GM12878 (cell line): ENCODE measurements around the gene PCDHGA6. TPM values are rescaled to one million over a fixed set of nuclear protein-coding genes. Genes with fewer than 3 reads are reported as not detected.

Experiments used
- ATAC-seq: fragments of 200-7000 bp; cut with Tn5 transposase; 3 replicates; pipeline ENCODE4 v1.9.1; 2020; ENCODE audit warnings: mild to moderate bottlenecking, moderate library complexity
- BruUV-seq: library from RNA; stranded (reverse); fragments of 400-500 nt; replicated peaks from 2 replicates; lab custom pipeline; 2021; lab: Mats Ljungman, UMichigan
- CTCF ChIA-PET: fragments of 300-600 bp; sonication (Branson Sonifier 250); formaldehyde crosslinking; extraction: SDS; loops from one replicate; lab custom pipeline; 2021; ENCODE audit warnings: inconsistent platforms; lab: Yijun Ruan, JAX
- POLR2A ChIA-PET: fragments of 350-600 bp; formaldehyde crosslinking; extraction: SDS; loops from one replicate; lab custom pipeline; 2021; ENCODE audit warnings: inconsistent platforms; lab: Charles Lee
- RAD21 ChIA-PET: fragments of 300-600 bp; sonication (Branson Sonifier 250); formaldehyde crosslinking; loops from one replicate; lab custom pipeline; 2023; ENCODE audit warnings: antibody characterized with exemption; ENCODE audit not compliant: unreplicated experiment; lab: Charles Lee
- SMC1A ChIA-PET: fragments of 300-600 bp; sonication (Branson Sonifier 250); formaldehyde crosslinking; loops from one replicate; lab custom pipeline; 2023; ENCODE audit not compliant: unreplicated experiment, uncharacterized antibody; lab: Charles Lee
- DNase-seq: peaks from one replicate; pipeline ENCODE4 v3.0.0-alpha.2; 2011; ENCODE audit warnings: low read depth, low spot score
- FAIRE-seq: peaks from 3 replicates; lab custom pipeline; 2011; peaks lifted over from hg19 to GRCh38; lab: Jason Lieb, UNC
- H2AFZ ChIP-seq: 2 replicates; pipeline ENCODE4 v1.6.0; 2011; ENCODE audit warnings: low read depth, low read length, control low read depth; ENCODE audit not compliant: control insufficient read depth
- H3K27ac ChIP-seq: 2 replicates; pipeline ENCODE4 v1.5.1; 2011; ENCODE audit warnings: control low read depth; ENCODE audit not compliant: control insufficient read depth, insufficient read depth
- H3K27me3 ChIP-seq, 2 experiments: replicated peaks in 1 of 2; 2 replicates each; pipeline versions ENCODE4 v1.6.0 to v1.6.1; 2011; ENCODE audit warnings: low read length in 1 of 2; ENCODE audit not compliant: control insufficient read depth in 2 of 2, insufficient read depth in 2 of 2
- H3K36me3 ChIP-seq, 2 experiments: 2 replicates each; pipeline ENCODE4 v1.5.1; 2011; ENCODE audit warnings: low read length in 1 of 2; ENCODE audit not compliant: control insufficient read depth in 2 of 2, insufficient read depth in 2 of 2
- H3K4me1 ChIP-seq: 2 replicates; pipeline ENCODE4 v1.6.1; 2011; ENCODE audit warnings: mild to moderate bottlenecking, low read length, moderate library complexity, mixed read lengths; ENCODE audit not compliant: control insufficient read depth, insufficient read depth
- H3K4me2 ChIP-seq: 2 replicates; pipeline ENCODE4 v1.6.0; 2011; ENCODE audit warnings: control low read depth; ENCODE audit not compliant: control insufficient read depth, insufficient read depth
- H3K4me3 ChIP-seq: fragments of 200-600 bp; sonication (generic); 2 replicates; pipeline ENCODE4 v1.5.1; 2016
- H3K79me2 ChIP-seq: 2 replicates; pipeline ENCODE4 v1.6.0; 2011; ENCODE audit warnings: low read length; ENCODE audit not compliant: control insufficient read depth, insufficient read depth
- H3K9ac ChIP-seq: 2 replicates; pipeline ENCODE4 v1.8.0; 2011; ENCODE audit warnings: low read length, control low read depth, mixed read lengths; ENCODE audit not compliant: control insufficient read depth, insufficient read depth
- H3K9me3 ChIP-seq: replicated peaks from 3 replicates; pipeline ENCODE4 v1.5.1; 2011; ENCODE audit warnings: mild to moderate bottlenecking, low read length; ENCODE audit not compliant: control insufficient read depth, insufficient read depth
- H4K20me1 ChIP-seq: 2 replicates; pipeline ENCODE4 v1.6.0; 2011; ENCODE audit not compliant: control insufficient read depth, insufficient read depth
- BRCA1 ChIP-seq: IDR thresholded peaks from 2 replicates; pipeline ENCODE4 v1.6.1; 2011; ENCODE audit warnings: low read depth, low read length, improper control_type of control experiment
- CREB1 ChIP-seq: IDR thresholded peaks from 2 replicates; pipeline ENCODE4 v1.6.1; 2012; ENCODE audit warnings: low read depth, mild to moderate bottlenecking, inconsistent platforms
- FOXK2 ChIP-seq: fragments of 450-650 bp; IDR thresholded peaks from 2 replicates; pipeline ENCODE4 v1.6.1; 2017; ENCODE audit warnings: mild to moderate bottlenecking, moderate library complexity
- HDAC6 ChIP-seq: fragments of 200-600 bp; sonication (generic); IDR thresholded peaks from one replicate; pipeline ENCODE4 v1.8.0; 2017; ENCODE audit warnings: antibody characterized with exemption; ENCODE audit not compliant: unreplicated experiment
- KLF5 ChIP-seq: fragments of 450-650 bp; IDR thresholded peaks from 2 replicates; pipeline ENCODE4 v1.6.1; 2014; ENCODE audit warnings: mild to moderate bottlenecking; ENCODE audit not compliant: partially characterized antibody
- MXI1 ChIP-seq: fragments of 150-350 bp; IDR thresholded peaks from 2 replicates; pipeline ENCODE4 v1.6.1; 2011; ENCODE audit warnings: low read depth, mild to moderate bottlenecking, inconsistent platforms, low read length, improper control_type of control experiment
- PAX8 ChIP-seq: fragments of 450-650 bp; IDR thresholded peaks from 2 replicates; pipeline ENCODE4 v1.6.1; 2017; ENCODE audit warnings: mild to moderate bottlenecking, moderate library complexity
- POU2F2 ChIP-seq: IDR thresholded peaks from 3 replicates; pipeline ENCODE4 v1.6.1; 2011; ENCODE audit warnings: low read depth, mild to moderate bottlenecking, low read length, borderline replicate concordance
- SP1 ChIP-seq: IDR thresholded peaks from one replicate; pipeline ENCODE4 v1.6.1; 2011; ENCODE audit warnings: low read depth, low read length
- TBL1XR1 ChIP-seq: IDR thresholded peaks from 2 replicates; pipeline ENCODE4 v1.6.1; 2012; ENCODE audit warnings: low read depth, low read length, improper control_type of control experiment
- ZNF622 ChIP-seq: fragments of 450-650 bp; IDR thresholded peaks from 2 replicates; pipeline ENCODE4 v1.6.1; 2017; ENCODE audit warnings: mild to moderate bottlenecking, inconsistent platforms
- WGBS: methylation state at CpG from one replicate; pipeline ENCODE4 v1.1.6; 2016; ENCODE audit warnings: low lambda C conversion rate; ENCODE audit not compliant: insufficient replicate concordance, insufficient coverage; ENCODE audit errors: missing lambda C conversion rate; 5-methylcytosine and 5-hydroxymethylcytosine counted together
- in situ Hi-C: fragments of 300-500 bp; cut with MboI; formaldehyde crosslinking; loops from 9 replicates; pipeline ENCODE4 v1.14.3; 2018; ENCODE audit warnings: mixed read lengths
- intact Hi-C: fragments of 100-400 bp; cut with micrococcal nuclease; formaldehyde crosslinking; loops from one replicate; pipeline ENCODE4 v1.14.2; 2022; ENCODE audit not compliant: unreplicated experiment
- polyA plus RNA-seq, 11 experiments: library from polyadenylated mRNA; depleted of rRNA in 4 of 11; unstranded in 6 of 11; stranded (reverse) in 5 of 11; fragments of >200 nt; fragmentation: Nextera tagmentation in 4 of 11; fragmentation: Illumina TruSeq in 1 of 11; extraction: Ambion mirVana in 4 of 11; extraction: Trizol in 1 of 11; gene quantifications; 1 replicate in 1 of 11; 2 replicates in 10 of 11; pipeline versions ENCODE4 v1.2.1 to v1.2.3, GENCODE V29; 2011 to 2016; ENCODE audit warnings: inconsistent platforms in 2 of 11, missing spikeins in 2 of 11, low read depth in 1 of 11
- total RNA-seq, 4 experiments: library from RNA; depleted of rRNA in 3 of 4; stranded (reverse); fragments of >200 nt in 3 of 4; fragmentation: Illumina TruSeq in 1 of 4; extraction: Trizol in 1 of 4; gene quantifications; 2 replicates each; pipeline versions ENCODE4 v1.2.1 to v1.2.3, GENCODE V29; 2013 to 2021
- TF ChIP-seq, protein P1 (sequence below): IDR thresholded peaks from 2 replicates; pipeline ENCODE4 v1.6.1; 2012; ENCODE audit warnings: low read depth, low read length, improper control_type of control experiment
- TF ChIP-seq, protein P2 (sequence below): fragments of 450-650 bp; IDR thresholded peaks from 2 replicates; pipeline ENCODE4 v1.6.1; 2017; ENCODE audit warnings: antibody characterized with exemption, mild to moderate bottlenecking, moderate library complexity

Gene PCDHGA6
- total and polyA plus RNA-seq, 10 of the 15 experiments (the other 5 are each of a cell fraction or from before 2014, with no cell fraction given) = 0.04 to 0.60 (median 0.15) TPM; not detected in 3

DNA sequence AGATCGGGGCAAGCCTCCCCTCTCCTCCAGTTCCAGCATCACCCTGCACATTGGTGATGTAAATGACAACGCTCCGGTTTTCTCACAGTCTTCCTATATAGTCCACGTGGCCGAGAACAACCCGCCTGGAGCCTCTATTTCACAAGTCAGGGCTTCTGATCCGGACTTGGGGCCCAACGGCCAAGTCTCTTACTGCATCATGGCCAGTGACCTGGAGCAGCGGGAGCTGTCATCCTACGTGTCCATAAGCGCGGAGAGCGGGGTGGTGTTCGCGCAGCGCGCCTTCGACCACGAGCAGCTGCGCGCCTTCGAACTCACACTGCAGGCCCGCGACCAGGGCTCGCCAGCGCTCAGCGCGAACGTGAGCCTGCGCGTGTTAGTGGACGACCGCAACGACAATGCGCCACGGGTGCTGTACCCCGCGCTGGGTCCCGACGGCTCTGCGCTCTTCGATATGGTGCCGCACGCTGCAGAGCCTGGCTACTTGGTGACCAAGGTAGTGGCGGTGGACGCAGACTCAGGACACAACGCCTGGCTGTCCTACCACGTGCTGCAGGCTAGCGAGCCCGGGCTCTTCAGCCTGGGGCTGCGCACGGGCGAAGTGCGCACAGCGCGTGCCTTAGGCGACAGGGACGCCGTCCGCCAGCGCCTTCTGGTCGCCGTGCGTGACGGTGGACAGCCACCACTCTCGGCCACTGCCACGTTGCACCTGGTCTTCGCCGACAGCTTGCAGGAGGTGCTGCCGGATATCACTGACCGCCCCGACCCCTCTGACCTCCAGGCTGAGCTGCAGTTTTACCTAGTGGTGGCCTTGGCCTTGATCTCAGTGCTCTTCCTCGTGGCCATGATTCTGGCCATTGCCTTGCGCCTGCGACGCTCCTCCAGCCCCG, 15.7 kb downstream of the PCDHGA6 start:
- 86% methylated on average over 73 of the region's 77 CpGs for WGBS
- CTCF ChIA-PET = interaction anchor here (1.6 to 2.8 kb wide), 2 partner anchors 9 to 20 kb away, joined by 6 to 8 read pairs; partner anchors contain the start of gene PCDHGB3
- no peak for FAIRE-seq

More for the DNA sequence above, 15.7 kb downstream of the PCDHGA6 start:
- no peak overlapping the region for H3K4me3 ChIP-seq
- H3K79me2 ChIP-seq = no peaks in the 10 kb centered on the region
- no peak overlapping the region for H3K9ac ChIP-seq
- no peak overlapping the region for H3K4me2 ChIP-seq
- no peak overlapping the region for H2AFZ ChIP-seq
- no peak for DNase-seq
- H3K27ac ChIP-seq = no peak overlapping the region
- TF ChIP-seq ZNF622 (no peak), BRCA1 (no peak), HDAC6 (no peak), KLF5 (no peak), TBL1XR1 (no peak), CREB1 (no peak), PAX8 (no peak), SP1 (no peak), POU2F2 (no peak), FOXK2 (no peak), MXI1 (no peak)
- TF ChIP-seq, protein P1, sequence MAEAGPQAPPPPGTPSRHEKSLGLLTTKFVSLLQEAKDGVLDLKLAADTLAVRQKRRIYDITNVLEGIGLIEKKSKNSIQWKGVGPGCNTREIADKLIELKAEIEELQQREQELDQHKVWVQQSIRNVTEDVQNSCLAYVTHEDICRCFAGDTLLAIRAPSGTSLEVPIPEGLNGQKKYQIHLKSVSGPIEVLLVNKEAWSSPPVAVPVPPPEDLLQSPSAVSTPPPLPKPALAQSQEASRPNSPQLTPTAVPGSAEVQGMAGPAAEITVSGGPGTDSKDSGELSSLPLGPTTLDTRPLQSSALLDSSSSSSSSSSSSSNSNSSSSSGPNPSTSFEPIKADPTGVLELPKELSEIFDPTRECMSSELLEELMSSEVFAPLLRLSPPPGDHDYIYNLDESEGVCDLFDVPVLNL = no peak
- TF ChIP-seq, protein P2, sequence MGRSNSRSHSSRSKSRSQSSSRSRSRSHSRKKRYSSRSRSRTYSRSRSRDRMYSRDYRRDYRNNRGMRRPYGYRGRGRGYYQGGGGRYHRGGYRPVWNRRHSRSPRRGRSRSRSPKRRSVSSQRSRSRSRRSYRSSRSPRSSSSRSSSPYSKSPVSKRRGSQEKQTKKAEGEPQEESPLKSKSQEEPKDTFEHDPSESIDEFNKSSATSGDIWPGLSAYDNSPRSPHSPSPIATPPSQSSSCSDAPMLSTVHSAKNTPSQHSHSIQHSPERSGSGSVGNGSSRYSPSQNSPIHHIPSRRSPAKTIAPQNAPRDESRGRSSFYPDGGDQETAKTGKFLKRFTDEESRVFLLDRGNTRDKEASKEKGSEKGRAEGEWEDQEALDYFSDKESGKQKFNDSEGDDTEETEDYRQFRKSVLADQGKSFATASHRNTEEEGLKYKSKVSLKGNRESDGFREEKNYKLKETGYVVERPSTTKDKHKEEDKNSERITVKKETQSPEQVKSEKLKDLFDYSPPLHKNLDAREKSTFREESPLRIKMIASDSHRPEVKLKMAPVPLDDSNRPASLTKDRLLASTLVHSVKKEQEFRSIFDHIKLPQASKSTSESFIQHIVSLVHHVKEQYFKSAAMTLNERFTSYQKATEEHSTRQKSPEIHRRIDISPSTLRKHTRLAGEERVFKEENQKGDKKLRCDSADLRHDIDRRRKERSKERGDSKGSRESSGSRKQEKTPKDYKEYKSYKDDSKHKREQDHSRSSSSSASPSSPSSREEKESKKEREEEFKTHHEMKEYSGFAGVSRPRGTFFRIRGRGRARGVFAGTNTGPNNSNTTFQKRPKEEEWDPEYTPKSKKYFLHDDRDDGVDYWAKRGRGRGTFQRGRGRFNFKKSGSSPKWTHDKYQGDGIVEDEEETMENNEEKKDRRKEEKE = no peak
- H3K4me1 ChIP-seq = no peaks in the 10 kb centered on the region
- H4K20me1 ChIP-seq = no peaks in the 10 kb centered on the region
- no peaks in the 10 kb centered on the region for H3K36me3 ChIP-seq
- no TSS peak for BruUV-seq
- no peaks in the 10 kb centered on the region for H3K27me3 ChIP-seq
- intact Hi-C loops (no loop called here), in situ Hi-C loops (no loop called here)
- ChIA-PET SMC1A (no interaction called here), POLR2A (no interaction called here), RAD21 (no interaction called here)
- no peak for ATAC-seq
- H3K9me3 ChIP-seq = peaks cover 5% of the 10 kb centered on the region; the same call in 2 of the 3 replicates
